Heart left ventricle (tissue), 13 donors: ENCODE data around the gene GFPT1.
A peak's percentile ranks its signal among the peaks of the same experiment; 100 is the strongest.

ENCODE experiments used
- CTCF ChIP-seq, 12 donors: fragments of 200-600 bp; sonication (generic) in 4 of 12; IDR thresholded peaks; one replicate each; pipeline versions ENCODE4 v1.5.0 to v1.8.0; 2018 to 2022; ENCODE audit warnings: antibody characterized with exemption in 12 of 12, mild to moderate bottlenecking in 5 of 12
- POLR2A ChIP-seq, 2 donors: fragments of 450-650 bp; IDR thresholded peaks; one replicate each; pipeline ENCODE4 v1.6.1; 2017; ENCODE audit warnings: antibody characterized with exemption in 2 of 2, mild to moderate bottlenecking in 2 of 2, moderate library complexity in 2 of 2
- donor health status: ischemic (EF 13 %, LVEDD 7.1; RV severe dilation, severe dysfunction).
- donor health status: DM: no; HTN: yes; CAD: no.
- donor health status: DM: no; HTN: no; CAD: no.
- donor health status: ischemic (EF 25% LVEDD 6.9; RV normal size, moderate dysfunction).
- donor health status: ischemic (EF 25% LVEDD 5.7; RV mildly dilated, moderate dysfunction).
- donor health status: ischemic (EF 35%, LVEDD 5.7; RV mildly dilated, moderate dysfunction).
- donor health status: nonischemic (EF 11% LVEDD 7.7; RV severe dilation, severe dysfunction).
- donor health status: DM: yes; HTN: yes; CAD: no.
- donor health status: PGD.
- donor health status: ischemic (EF 29% LVEDD 5.4; RV normal size, mild dysfunction).
- donor health status: nonischemic (EF 23%, LVEDD 6.1; RV moderate dilation, normal function).

DNA sequence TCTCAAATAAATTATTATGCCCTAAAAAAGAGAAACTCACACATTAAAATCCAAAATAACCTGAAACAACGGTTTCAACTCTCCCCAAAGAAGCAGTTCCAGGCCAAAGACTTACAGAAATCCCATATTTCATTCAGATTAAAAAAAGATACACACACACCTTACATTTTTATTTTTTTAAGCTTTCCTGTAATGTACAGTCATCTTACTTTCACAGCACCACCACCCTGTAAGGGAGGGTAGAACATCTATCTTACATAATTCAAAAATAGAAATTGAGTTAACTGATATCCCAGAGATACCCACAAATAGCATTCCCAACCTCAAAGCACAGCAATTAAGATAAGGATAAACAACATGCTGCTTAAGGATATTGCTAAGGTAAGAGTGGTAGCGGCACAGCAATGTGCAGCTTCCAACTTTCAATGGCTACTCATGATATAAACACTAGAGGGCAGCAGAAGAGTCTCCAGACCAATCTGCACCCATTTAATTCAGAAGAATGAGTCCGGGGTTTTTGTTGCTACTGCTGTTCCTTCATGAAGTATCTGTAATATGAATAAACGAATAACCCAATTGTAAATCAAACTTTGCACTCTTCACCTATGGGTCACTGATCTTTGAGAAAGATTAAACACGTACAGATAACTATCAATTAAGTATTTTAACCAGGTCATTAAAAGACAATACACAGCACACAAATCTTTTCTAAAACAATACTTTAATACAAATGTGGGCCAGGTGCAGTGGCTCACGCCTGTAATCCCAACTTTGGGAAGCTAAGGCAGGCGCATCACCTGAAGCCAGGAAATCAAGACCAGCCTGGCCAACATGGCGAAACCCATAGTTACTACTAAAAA, 11.3 kb downstream of the GFPT1 start:
- peak; percentile 54 to 71 (median 60) for TF ChIP-seq CTCF (IDR thresholded peaks at IDR 0.05)
- no peak for TF ChIP-seq POLR2A (IDR thresholded peaks at IDR 0.05)
